Stimulated activated naive CD8-positive, alpha-beta T cell treated with anti-CD3 and anti-CD28 coated beads, Interleukin-15, Interleukin-2, amounts not matched to agents 100 ng/mL and 50 ng/mL, for 24 hours (primary cell): ENCODE results near the gene CKB.
A peak's percentile ranks its signal among the peaks of the same experiment; 100 is the strongest.

Source experiments
- H3K27ac Mint-ChIP-seq: one replicate; pipeline ENCODE4 v1.8.0; 2021; ENCODE audit warnings: mild to moderate bottlenecking, mixed read lengths
- H3K27me3 Mint-ChIP-seq: one replicate; pipeline ENCODE4 v1.8.0; 2021; ENCODE audit warnings: mixed read lengths
- H3K36me3 Mint-ChIP-seq: one replicate; pipeline ENCODE4 v1.8.0; 2021; ENCODE audit warnings: low read depth, mixed read lengths
- H3K4me1 Mint-ChIP-seq: one replicate; pipeline ENCODE4 v1.8.0; 2021; ENCODE audit warnings: low read depth, mixed read lengths
- H3K4me3 Mint-ChIP-seq: one replicate; pipeline ENCODE4 v1.8.0; 2021; ENCODE audit warnings: mild to moderate bottlenecking, mixed read lengths
- H3K9me3 Mint-ChIP-seq: one replicate; pipeline ENCODE4 v1.8.0; 2021; ENCODE audit warnings: mixed read lengths

The CKB gene

GRCh38 chr14:103545219-103545914 lies 22.7 kb upstream of the CKB start:
- Mint-ChIP-seq H3K27me3 (no peaks in the 10 kb centered on the region), H3K4me3 (no peak overlapping the region), H3K4me1 (no peaks in the 10 kb centered on the region), H3K9me3 (no peaks in the 10 kb centered on the region), H3K36me3 (no peaks in the 10 kb centered on the region), H3K27ac (no peak overlapping the region)

- no peaks in the 10 kb centered on the region for H3K27me3 Mint-ChIP-seq
- no peaks in the 10 kb centered on the region for H3K4me1 Mint-ChIP-seq
- no peak overlapping the region for H3K27ac Mint-ChIP-seq
- no peaks in the 10 kb centered on the region for H3K9me3 Mint-ChIP-seq
- no peaks in the 10 kb centered on the region for H3K36me3 Mint-ChIP-seq
- no peak overlapping the region for H3K4me3 Mint-ChIP-seq
These were observed 22.0 kb upstream of the CKB start for GRCh38 chr14:103544388-103545218.

- Mint-ChIP-seq H3K4me3 (no peak overlapping the region), H3K27me3 (no peaks in the 10 kb centered on the region), H3K4me1 (no peaks in the 10 kb centered on the region), H3K9me3 (no peaks in the 10 kb centered on the region), H3K36me3 (no peaks in the 10 kb centered on the region), H3K27ac (no peak overlapping the region)
These were observed 21.2 kb upstream of the CKB start for GRCh38 chr14:103543721-103544387.

GRCh38 chr14:103543140-103543539 lies 20.5 kb upstream of the CKB start:
- no peaks in the 10 kb centered on the region for H3K9me3 Mint-ChIP-seq
- no peaks in the 10 kb centered on the region for H3K36me3 Mint-ChIP-seq
- no peak overlapping the region for H3K27ac Mint-ChIP-seq
- no peak overlapping the region for H3K4me3 Mint-ChIP-seq
- no peaks in the 10 kb centered on the region for H3K4me1 Mint-ChIP-seq
- no peaks in the 10 kb centered on the region for H3K27me3 Mint-ChIP-seq

GRCh38 chr14:103542605-103543088 lies 20.0 kb upstream of the CKB start:
- Mint-ChIP-seq H3K9me3 (no peaks in the 10 kb centered on the region), H3K4me1 (no peaks in the 10 kb centered on the region)

GRCh38 chr14:103541709-103542604 lies 19.3 kb upstream of the CKB start:
- Mint-ChIP-seq H3K4me3 (no peak overlapping the region), H3K4me1 (no peaks in the 10 kb centered on the region), H3K27ac (no peak overlapping the region), H3K9me3 (no peaks in the 10 kb centered on the region), H3K36me3 (peaks cover 1% of the 10 kb centered on the region), H3K27me3 (no peaks in the 10 kb centered on the region)

More at GRCh38 chr14:103542605-103543088, 20.0 kb upstream of the CKB start:
- Mint-ChIP-seq H3K27me3 (no peaks in the 10 kb centered on the region), H3K4me3 (no peak overlapping the region), H3K27ac (no peak overlapping the region), H3K36me3 (no peaks in the 10 kb centered on the region)

GRCh38 chr14:103540821-103541708 lies 18.4 kb upstream of the CKB start:
- H3K9me3 Mint-ChIP-seq, result no peaks in the 10 kb centered on the region
- peaks cover 3% of the 10 kb centered on the region for H3K36me3 Mint-ChIP-seq
- no peaks in the 10 kb centered on the region for H3K4me1 Mint-ChIP-seq
- H3K27me3 Mint-ChIP-seq, result no peaks in the 10 kb centered on the region
- no peak overlapping the region for H3K27ac Mint-ChIP-seq
- H3K4me3 Mint-ChIP-seq, result no peak overlapping the region

- no peaks in the 10 kb centered on the region for H3K27me3 Mint-ChIP-seq
- no peaks in the 10 kb centered on the region for H3K4me1 Mint-ChIP-seq
- no peaks in the 10 kb centered on the region for H3K9me3 Mint-ChIP-seq
- no peak overlapping the region for H3K4me3 Mint-ChIP-seq
- peaks cover 3% of the 10 kb centered on the region for H3K36me3 Mint-ChIP-seq
- H3K27ac Mint-ChIP-seq, result peak overlapping the region; percentile 49
These were observed 16.6 kb upstream of the CKB start for GRCh38 chr14:103539056-103539825.

- Mint-ChIP-seq H3K4me1 (no peaks in the 10 kb centered on the region), H3K27me3 (no peaks in the 10 kb centered on the region)
These were observed 15.8 kb upstream of the CKB start for GRCh38 chr14:103538291-103539055.

GRCh38 chr14:103537175-103537990 lies 14.8 kb upstream of the CKB start:
- no peaks in the 10 kb centered on the region for H3K4me1 Mint-ChIP-seq
- H3K27ac Mint-ChIP-seq, result no peak overlapping the region
- H3K36me3 Mint-ChIP-seq, result peaks cover 3% of the 10 kb centered on the region
- no peaks in the 10 kb centered on the region for H3K9me3 Mint-ChIP-seq
- H3K27me3 Mint-ChIP-seq, result no peaks in the 10 kb centered on the region
- no peak overlapping the region for H3K4me3 Mint-ChIP-seq

More at GRCh38 chr14:103538291-103539055, 15.8 kb upstream of the CKB start:
- H3K4me3 Mint-ChIP-seq, result no peak overlapping the region
- H3K36me3 Mint-ChIP-seq, result peaks cover 3% of the 10 kb centered on the region
- H3K9me3 Mint-ChIP-seq, result no peaks in the 10 kb centered on the region
- H3K27ac Mint-ChIP-seq, result no peak overlapping the region

GRCh38 chr14:103536693-103537092 lies 14.1 kb upstream of the CKB start:
- H3K36me3 Mint-ChIP-seq, result peaks cover 3% of the 10 kb centered on the region
- H3K27me3 Mint-ChIP-seq, result no peaks in the 10 kb centered on the region

More at GRCh38 chr14:103536693-103537092, 14.1 kb upstream of the CKB start:
- Mint-ChIP-seq H3K27ac (no peak overlapping the region), H3K4me3 (no peak overlapping the region), H3K4me1 (peaks cover under 1% of the 10 kb centered on the region), H3K9me3 (no peaks in the 10 kb centered on the region)
